ENCODE data around the gene PLXNA4. TPM values are rescaled to one million over a fixed set of nuclear protein-coding genes. Genes with fewer than 3 reads are reported as not detected.

PLXNA4 gene
- total RNA-seq, 1 experiment from 2014 or later, result 11.2 TPM

GRCh38 chr7:132140341-132140740, 435.9 kb downstream of the PLXNA4 start:
- peak; percentile 29 to 38 for DNase-seq
- Histone ChIP-seq H3K4me3 (no peak overlapping the region), H3K4me1 (0 out of 2 replicates have a peak, but pooled peaks cover 2% of the 10 kb centered on the region), H3K9me3 (replicated peaks) (no peaks in the 10 kb centered on the region), H3K36me3 (no peaks in the 10 kb centered on the region), H3K27me3 (no peaks in the 10 kb centered on the region), H3K27ac (no peak overlapping the region)

GRCh38 chr7:132138817-132139216, 437.5 kb downstream of the PLXNA4 start:
- H3K27ac ChIP-seq, result no peak overlapping the region
- DNase-seq, result peak in 1 of 2 experiments; percentile 23
- no peaks in the 10 kb centered on the region for H3K9me3 ChIP-seq (replicated peaks)
- H3K4me1 ChIP-seq, result no peaks in the 10 kb centered on the region
- no peaks in the 10 kb centered on the region for H3K36me3 ChIP-seq
- no peak overlapping the region for H3K4me3 ChIP-seq
- H3K27me3 ChIP-seq, result no peaks in the 10 kb centered on the region

- H3K27ac ChIP-seq, result no peak overlapping the region
- no peaks in the 10 kb centered on the region for H3K4me1 ChIP-seq
- H3K4me3 ChIP-seq, result no peak overlapping the region
- H3K27me3 ChIP-seq, result no peaks in the 10 kb centered on the region
- H3K9me3 ChIP-seq (replicated peaks), result no peaks in the 10 kb centered on the region
- no peak for DNase-seq
- no peaks in the 10 kb centered on the region for H3K36me3 ChIP-seq
Observed at GRCh38 chr7:132137681-132138080, 438.6 kb downstream of the PLXNA4 start.

DNA sequence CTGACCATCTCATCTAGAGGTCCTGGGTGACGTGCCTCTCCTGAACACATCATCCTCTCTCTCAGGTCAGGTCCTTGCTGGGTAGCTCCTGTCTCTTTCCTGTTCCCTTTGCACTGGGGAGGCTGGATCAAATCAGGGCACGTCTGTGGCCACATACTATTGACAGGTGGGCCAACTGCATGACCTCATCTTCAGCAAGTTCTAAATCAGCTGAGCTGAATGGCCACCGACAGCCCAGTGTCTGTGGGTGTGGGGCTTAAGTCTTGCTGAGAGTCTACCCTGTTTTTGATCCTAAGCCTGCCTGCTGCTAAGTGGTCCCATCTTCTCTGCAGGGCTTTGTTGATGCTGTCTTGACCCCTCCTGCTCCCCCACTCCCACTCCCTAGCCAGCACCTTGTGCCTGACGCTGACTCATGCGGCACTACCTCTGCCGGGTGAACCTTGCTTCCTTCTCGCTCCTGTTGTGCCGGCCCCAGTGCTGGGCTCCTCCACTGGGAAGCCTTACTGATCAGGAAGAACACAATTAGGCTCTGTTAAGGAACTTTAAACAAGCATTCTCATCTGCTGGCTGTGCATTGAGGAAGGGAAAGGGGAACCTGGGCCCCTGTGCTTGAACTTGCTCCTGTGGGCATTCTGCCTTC, 440.4 kb downstream of the PLXNA4 start:
- Histone ChIP-seq H3K9me3 (replicated peaks) (no peaks in the 10 kb centered on the region), H3K27ac (no peak overlapping the region), H3K27me3 (no peaks in the 10 kb centered on the region), H3K4me1 (no peaks in the 10 kb centered on the region), H3K36me3 (no peaks in the 10 kb centered on the region), H3K4me3 (no peak overlapping the region)
- DNase-seq, result peak; percentile 26 to 28

- Histone ChIP-seq H3K4me1 (no peaks in the 10 kb centered on the region), H3K9me3 (replicated peaks) (no peaks in the 10 kb centered on the region), H3K4me3 (no peak overlapping the region), H3K27ac (no peak overlapping the region), H3K27me3 (no peaks in the 10 kb centered on the region), H3K36me3 (no peaks in the 10 kb centered on the region)
- no peak for DNase-seq
Observed at GRCh38 chr7:132134814-132135445, 441.3 kb downstream of the PLXNA4 start.

GRCh38 chr7:132133501-132133900, 442.8 kb downstream of the PLXNA4 start:
- H3K27ac ChIP-seq, result no peak overlapping the region
- H3K9me3 ChIP-seq (replicated peaks), result no peaks in the 10 kb centered on the region
- H3K4me1 ChIP-seq, result no peaks in the 10 kb centered on the region
- no peaks in the 10 kb centered on the region for H3K36me3 ChIP-seq
- DNase-seq, result no peak
- H3K4me3 ChIP-seq, result no peak overlapping the region
- H3K27me3 ChIP-seq, result no peaks in the 10 kb centered on the region

GRCh38 chr7:132131196-132131595, 445.1 kb downstream of the PLXNA4 start:
- no peaks in the 10 kb centered on the region for H3K27me3 ChIP-seq
- no peak overlapping the region for H3K4me3 ChIP-seq
- H3K9me3 ChIP-seq (replicated peaks), result no peaks in the 10 kb centered on the region
- no peaks in the 10 kb centered on the region for H3K4me1 ChIP-seq
- H3K36me3 ChIP-seq, result no peaks in the 10 kb centered on the region
- DNase-seq, result no peak
- no peak overlapping the region for H3K27ac ChIP-seq

GRCh38 chr7:132130497-132130896, 445.8 kb downstream of the PLXNA4 start:
- Histone ChIP-seq H3K4me3 (no peak overlapping the region), H3K9me3 (replicated peaks) (no peaks in the 10 kb centered on the region), H3K36me3 (no peaks in the 10 kb centered on the region), H3K4me1 (no peaks in the 10 kb centered on the region), H3K27ac (no peak overlapping the region), H3K27me3 (no peaks in the 10 kb centered on the region)
- DNase-seq, result no peak

GRCh38 chr7:132125872-132126595, 450.2 kb downstream of the PLXNA4 start:
- Histone ChIP-seq H3K36me3 (no peaks in the 10 kb centered on the region), H3K4me3 (no peak overlapping the region), H3K27me3 (no peaks in the 10 kb centered on the region), H3K4me1 (no peaks in the 10 kb centered on the region), H3K27ac (no peak overlapping the region), H3K9me3 (replicated peaks) (no peaks in the 10 kb centered on the region)
- DNase-seq, result no peak

DNA sequence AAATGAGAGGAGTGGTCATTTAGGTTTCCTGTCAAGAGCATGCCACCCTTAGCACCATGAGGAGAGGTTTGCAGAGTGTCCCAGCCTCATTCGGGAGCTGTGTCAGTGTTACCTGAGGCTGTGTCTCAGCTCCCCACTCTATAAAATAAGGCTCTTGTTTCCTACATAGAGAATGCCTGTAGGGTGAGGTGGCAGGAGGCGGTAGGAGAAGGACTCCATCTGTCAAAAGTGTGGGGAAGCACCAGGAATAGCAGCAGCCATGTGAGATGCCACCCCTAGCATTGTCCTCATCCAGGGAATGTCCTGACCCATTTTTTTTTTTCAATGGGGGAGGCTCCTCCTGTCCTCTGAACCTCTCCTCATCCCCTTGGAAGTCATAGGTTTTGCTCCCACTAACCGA, 451.2 kb downstream of the PLXNA4 start:
- Histone ChIP-seq H3K9me3 (replicated peaks) (no peaks in the 10 kb centered on the region), H3K27me3 (no peaks in the 10 kb centered on the region), H3K27ac (no peak overlapping the region), H3K4me3 (no peak overlapping the region), H3K36me3 (no peaks in the 10 kb centered on the region), H3K4me1 (no peaks in the 10 kb centered on the region)
- DNase-seq, result no peak

DNA sequence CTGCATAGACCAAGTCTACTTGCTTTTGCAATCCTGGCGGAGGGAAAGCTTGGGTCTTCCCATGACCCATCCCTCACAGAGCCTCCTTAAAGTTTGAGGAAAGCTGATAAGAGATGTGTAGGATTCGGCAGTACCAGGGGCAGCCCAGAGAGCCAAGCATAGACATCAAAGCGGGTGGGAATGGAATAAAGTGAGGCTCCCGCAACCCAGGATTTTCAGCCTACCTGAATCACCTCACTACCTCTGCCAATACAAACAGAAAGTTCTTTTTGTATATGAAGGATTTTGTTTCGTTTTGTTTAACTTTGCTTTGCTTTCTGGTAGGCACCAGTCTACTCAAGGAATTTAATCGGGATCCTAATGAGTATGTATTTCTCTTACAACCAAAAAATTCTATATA, 451.7 kb downstream of the PLXNA4 start:
- no peaks in the 10 kb centered on the region for H3K27me3 ChIP-seq
- H3K4me1 ChIP-seq, result no peaks in the 10 kb centered on the region
- no peak overlapping the region for H3K4me3 ChIP-seq
- no peak overlapping the region for H3K27ac ChIP-seq
- DNase-seq, result no peak
- H3K36me3 ChIP-seq, result no peaks in the 10 kb centered on the region
- no peaks in the 10 kb centered on the region for H3K9me3 ChIP-seq (replicated peaks)

GRCh38 chr7:132123773-132124172, 452.5 kb downstream of the PLXNA4 start:
- H3K27ac ChIP-seq, result no peak overlapping the region
- no peaks in the 10 kb centered on the region for H3K9me3 ChIP-seq (replicated peaks)
- no peak overlapping the region for H3K4me3 ChIP-seq
- no peaks in the 10 kb centered on the region for H3K4me1 ChIP-seq
- no peak for DNase-seq
- no peaks in the 10 kb centered on the region for H3K36me3 ChIP-seq
- H3K27me3 ChIP-seq, result no peaks in the 10 kb centered on the region

GRCh38 chr7:132122901-132123300, 453.4 kb downstream of the PLXNA4 start:
- no peaks in the 10 kb centered on the region for H3K9me3 ChIP-seq (replicated peaks)
- H3K4me3 ChIP-seq, result no peak overlapping the region
- no peaks in the 10 kb centered on the region for H3K4me1 ChIP-seq
- H3K27me3 ChIP-seq, result no peaks in the 10 kb centered on the region
- no peak overlapping the region for H3K27ac ChIP-seq
- no peak for DNase-seq
- H3K36me3 ChIP-seq, result no peaks in the 10 kb centered on the region

DNA sequence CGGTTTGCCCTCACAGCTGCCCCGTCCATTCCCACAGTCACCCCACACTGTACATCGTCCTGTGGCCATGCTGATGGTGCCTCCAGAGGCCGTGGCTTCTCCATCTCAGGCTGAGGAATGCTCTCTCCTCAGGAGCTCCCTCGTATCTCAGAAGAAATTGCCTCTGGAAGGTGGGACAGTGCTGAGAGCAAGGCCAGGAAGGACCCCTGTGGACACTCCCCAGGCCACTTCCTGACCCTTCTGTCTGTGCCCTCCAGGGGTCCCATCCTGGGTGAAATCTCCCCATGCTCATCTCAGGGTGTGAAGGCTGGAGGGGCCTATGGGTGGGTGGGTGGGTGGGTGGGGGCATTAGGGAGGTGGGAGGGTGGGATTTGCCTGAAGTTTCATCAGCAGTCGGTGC, 454.3 kb downstream of the PLXNA4 start:
- H3K9me3 ChIP-seq (replicated peaks), result no peaks in the 10 kb centered on the region
- DNase-seq, result no peak
- no peaks in the 10 kb centered on the region for H3K27me3 ChIP-seq
- no peaks in the 10 kb centered on the region for H3K4me1 ChIP-seq
- no peak overlapping the region for H3K4me3 ChIP-seq
- H3K27ac ChIP-seq, result no peak overlapping the region
- H3K36me3 ChIP-seq, result no peaks in the 10 kb centered on the region

- Histone ChIP-seq H3K27ac (no peak overlapping the region), H3K27me3 (no peaks in the 10 kb centered on the region), H3K4me3 (no peak overlapping the region), H3K36me3 (no peaks in the 10 kb centered on the region), H3K9me3 (replicated peaks) (no peaks in the 10 kb centered on the region), H3K4me1 (peaks cover 2% of the 10 kb centered on the region; the same call in 1 of the 2 replicates)
- DNase-seq, result no peak
Observed at GRCh38 chr7:132118641-132119040, 457.6 kb downstream of the PLXNA4 start.
